HK-2 (cell line): Measurements from ENCODE around the gene WDR5B.
A peak's percentile ranks its signal among the peaks of the same experiment; 100 is the strongest.
"Not testable (repeated sequence)": the region's sequence is repeated elsewhere in the genome, so short reads cannot be mapped to it uniquely, and the experiment has no call there.

Experiments
- DNase-seq: peaks from one replicate; pipeline ENCODE4 v3.0.0-alpha.2; 2018; ENCODE audit not compliant: unreplicated experiment

Gene WDR5B

GRCh38 chr3:122415762-122416654 is at the start of gene WDR5B:
TSS of gene WDR5B (minus strand) at chr3:122416062. CDS start at chr3:122415528, 534 bp downstream.
- peak; percentile 100 for DNase-seq

- DNase-seq, result no peak
Measured at GRCh38 chr3:122464659-122465058, 48.8 kb upstream of the WDR5B start.

- DNase-seq, result no peak
Measured at GRCh38 chr3:122462406-122462805, 46.5 kb upstream of the WDR5B start.

GRCh38 chr3:122461806-122462205 is 45.9 kb upstream of the WDR5B start:
- DNase-seq, result no peak

- no peak for DNase-seq
Measured at GRCh38 chr3:122458992-122459391, 43.1 kb upstream of the WDR5B start.

- DNase-seq, result no peak
Measured at GRCh38 chr3:122457706-122458105, 41.8 kb upstream of the WDR5B start.

GRCh38 chr3:122456074-122456473 is 40.2 kb upstream of the WDR5B start:
- DNase-seq, result no peak

- DNase-seq, result no peak
Measured at GRCh38 chr3:122451371-122451770, 35.5 kb upstream of the WDR5B start.

- DNase-seq, result not testable (repeated sequence)
Measured at GRCh38 chr3:122448218-122448617, 32.4 kb upstream of the WDR5B start.

GRCh38 chr3:122444491-122444887 is 28.6 kb upstream of the WDR5B start:
- not testable (repeated sequence) for DNase-seq

- not testable (repeated sequence) for DNase-seq
Measured at GRCh38 chr3:122443762-122444490, 28.1 kb upstream of the WDR5B start.

- DNase-seq, result no peak
Measured at GRCh38 chr3:122443090-122443489, 27.2 kb upstream of the WDR5B start.

- DNase-seq, result no peak
Measured at GRCh38 chr3:122435950-122436349, 20.1 kb upstream of the WDR5B start.

GRCh38 chr3:122430371-122430770 is 14.5 kb upstream of the WDR5B start:
- no peak for DNase-seq

GRCh38 chr3:122427857-122428471 is 12.1 kb upstream of the WDR5B start:
- DNase-seq, result no peak

- no peak for DNase-seq
Measured at GRCh38 chr3:122421836-122422235, 6.0 kb upstream of the WDR5B start.

GRCh38 chr3:122421101-122421500 is 5.2 kb upstream of the WDR5B start:
- DNase-seq, result no peak

GRCh38 chr3:122416966-122417365 is 1.1 kb upstream of the WDR5B start:
- DNase-seq, result no peak

- DNase-seq, result peak; percentile 43
Measured at GRCh38 chr3:122415104-122415744, 638 bp downstream of the WDR5B start.

- DNase-seq, result no peak
Measured at GRCh38 chr3:122414391-122414790, 1.5 kb downstream of the WDR5B start.

GRCh38 chr3:122410639-122411038 is 5.2 kb downstream of the WDR5B start:
- DNase-seq, result no peak

- no peak for DNase-seq
Measured at GRCh38 chr3:122410111-122410510, 5.8 kb downstream of the WDR5B start.
